GM21423 (cell line): ENCODE results near the gene RALGAPA1.

Experiments
- ATAC-seq: cut with Tn5 transposase; IDR thresholded peaks from one replicate; pipeline ENCODE4 v1.9.1; 2021; ENCODE audit warnings: mild to moderate bottlenecking, moderate library complexity; ENCODE audit not compliant: unreplicated experiment

RALGAPA1 gene

GRCh38 chr14:35503646-35504045, 305.4 kb downstream of the RALGAPA1 start:
- ATAC-seq: no peak

- no peak for ATAC-seq
Observed at GRCh38 chr14:35499180-35499579, 309.9 kb downstream of the RALGAPA1 start.

DNA sequence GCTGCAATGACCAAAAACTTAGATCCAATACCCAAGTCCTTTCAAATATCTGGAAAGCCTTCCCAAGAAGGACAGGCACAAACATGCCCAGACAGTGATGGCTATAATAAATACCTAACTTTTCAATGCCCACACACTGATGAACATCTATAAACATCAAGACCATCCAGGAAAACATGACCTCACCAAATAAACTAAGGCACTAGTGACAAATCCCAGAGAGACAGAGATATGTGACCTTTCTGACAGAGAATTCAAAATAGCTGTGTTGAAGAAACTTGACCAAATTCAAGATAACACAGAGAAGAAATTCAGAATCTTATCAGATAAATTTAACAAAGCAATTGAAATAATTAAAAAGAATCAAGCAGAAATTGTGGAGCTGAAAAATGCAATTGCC, 313.8 kb downstream of the RALGAPA1 start:
- no peak for ATAC-seq

- ATAC-seq: no peak
Observed at GRCh38 chr14:35492569-35493014, 316.5 kb downstream of the RALGAPA1 start.
